Tibial nerve (tissue), 4 donors: ENCODE results near the gene COL1A2.

Source experiments
- EP300 ChIP-seq, 2 donors: sonication (generic); formaldehyde crosslinking; IDR thresholded peaks; one replicate each; pipeline ENCODE4 v1.6.1; 2017; ENCODE audit warnings: antibody characterized with exemption in 2 of 2, mild to moderate bottlenecking in 1 of 2
- POLR2A ChIP-seq, 2 donors: fragments of 450-650 bp; IDR thresholded peaks; one replicate each; pipeline ENCODE4 v1.6.1; 2017; ENCODE audit warnings: antibody characterized with exemption in 2 of 2, mild to moderate bottlenecking in 2 of 2, moderate library complexity in 2 of 2
- TF ChIP-seq, protein P1 (sequence below), 5 experiments: fragments of 200-600 bp in 3 of 5; fragments of 450-650 bp in 2 of 5; sonication (generic) in 3 of 5; IDR thresholded peaks; one replicate each; pipeline ENCODE4 v1.5.1; 2016 to 2019; ENCODE audit warnings: antibody characterized with exemption in 5 of 5, mild to moderate bottlenecking in 3 of 5, moderate library complexity in 2 of 5

DNA sequence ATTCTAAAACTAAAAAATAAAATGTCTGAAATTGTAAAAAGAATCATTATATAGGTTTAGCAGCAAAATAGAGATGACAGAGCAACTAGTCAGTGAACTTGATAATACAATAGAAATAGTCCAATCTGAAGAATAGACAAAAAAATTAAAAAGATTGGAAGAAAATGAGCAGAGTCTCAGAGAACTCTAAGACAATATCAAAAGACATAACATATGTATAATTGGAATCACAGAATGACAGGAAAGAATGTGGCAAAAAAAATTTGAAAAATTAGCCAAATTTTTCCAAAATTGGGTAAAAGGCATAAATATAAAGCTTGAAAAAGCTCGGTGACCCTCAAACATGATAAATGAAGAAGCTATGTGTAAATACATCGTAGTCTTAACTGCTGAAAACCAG lies 76.9 kb downstream of the COL1A2 start:
- TF ChIP-seq, protein P1, sequence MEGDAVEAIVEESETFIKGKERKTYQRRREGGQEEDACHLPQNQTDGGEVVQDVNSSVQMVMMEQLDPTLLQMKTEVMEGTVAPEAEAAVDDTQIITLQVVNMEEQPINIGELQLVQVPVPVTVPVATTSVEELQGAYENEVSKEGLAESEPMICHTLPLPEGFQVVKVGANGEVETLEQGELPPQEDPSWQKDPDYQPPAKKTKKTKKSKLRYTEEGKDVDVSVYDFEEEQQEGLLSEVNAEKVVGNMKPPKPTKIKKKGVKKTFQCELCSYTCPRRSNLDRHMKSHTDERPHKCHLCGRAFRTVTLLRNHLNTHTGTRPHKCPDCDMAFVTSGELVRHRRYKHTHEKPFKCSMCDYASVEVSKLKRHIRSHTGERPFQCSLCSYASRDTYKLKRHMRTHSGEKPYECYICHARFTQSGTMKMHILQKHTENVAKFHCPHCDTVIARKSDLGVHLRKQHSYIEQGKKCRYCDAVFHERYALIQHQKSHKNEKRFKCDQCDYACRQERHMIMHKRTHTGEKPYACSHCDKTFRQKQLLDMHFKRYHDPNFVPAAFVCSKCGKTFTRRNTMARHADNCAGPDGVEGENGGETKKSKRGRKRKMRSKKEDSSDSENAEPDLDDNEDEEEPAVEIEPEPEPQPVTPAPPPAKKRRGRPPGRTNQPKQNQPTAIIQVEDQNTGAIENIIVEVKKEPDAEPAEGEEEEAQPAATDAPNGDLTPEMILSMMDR (IDR thresholded peaks at IDR 0.05), result no peak
- TF ChIP-seq POLR2A (IDR thresholded peaks at IDR 0.05) (no peak), EP300 (IDR thresholded peaks at IDR 0.05) (no peak)
